SK-N-SH treated with all-trans-retinoic acid at 6 μM for 48 hours (cell line): Measurements from ENCODE around the gene NRXN3.

Experiments
- BACH2 ChIP-seq: fragments of 250-450 bp; sonication (Bioruptor Pico); IDR thresholded peaks from 2 replicates; pipeline ENCODE4 v1.9.0; 2021; ENCODE audit warnings: mild to moderate bottlenecking, borderline replicate concordance
- GLIS3 ChIP-seq: fragments of 250-450 bp; sonication (Bioruptor Pico); IDR thresholded peaks from 2 replicates; pipeline ENCODE4 v1.5.0; 2020; ENCODE audit warnings: mild to moderate bottlenecking, moderate library complexity
- PPARA ChIP-seq: fragments of 250-450 bp; sonication (Bioruptor Pico); IDR thresholded peaks from 2 replicates; pipeline ENCODE4 v1.5.0; 2020; ENCODE audit warnings: mild to moderate bottlenecking, borderline replicate concordance
- RARB ChIP-seq: fragments of 250-450 bp; sonication (Bioruptor Pico); IDR thresholded peaks from 2 replicates; pipeline ENCODE4 v1.8.0; 2021; ENCODE audit warnings: mild to moderate bottlenecking, moderate library complexity
- ZFP3 ChIP-seq: fragments of 250-450 bp; sonication (Bioruptor Pico); IDR thresholded peaks from 2 replicates; pipeline ENCODE4 v1.5.0; 2020; ENCODE audit warnings: mild to moderate bottlenecking, moderate library complexity
- ZFP30 ChIP-seq: fragments of 450-650 bp; formaldehyde crosslinking; IDR thresholded peaks from 2 replicates; pipeline ENCODE4 v1.5.0; 2022; ENCODE audit warnings: mild to moderate bottlenecking, moderate library complexity
- ZNF565 ChIP-seq: fragments of 450-650 bp; formaldehyde crosslinking; conservative IDR thresholded peaks from 2 replicates; pipeline ENCODE4 v1.5.0; 2020; ENCODE audit warnings: low read depth, mild to moderate bottlenecking, moderate library complexity

DNA sequence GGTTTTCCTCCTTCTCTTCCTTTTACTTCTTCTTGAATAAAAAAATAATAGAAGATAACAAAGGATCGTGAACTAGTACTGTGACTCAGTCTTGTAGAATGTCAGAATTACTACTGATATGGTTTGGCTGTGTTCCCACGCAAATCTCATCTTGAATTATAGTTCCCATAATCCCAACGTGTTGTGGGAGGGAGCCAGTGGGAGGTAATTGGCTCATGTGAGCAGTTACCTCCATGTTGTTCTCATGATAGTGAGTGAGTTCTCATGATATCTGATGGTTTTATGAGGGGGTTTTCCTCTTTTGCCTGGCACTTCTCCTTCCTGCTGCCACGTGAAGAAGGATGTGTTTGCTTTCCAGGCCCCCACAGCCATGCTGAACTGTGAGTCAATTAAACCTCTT, 1491.6 kb downstream of the NRXN3 start:
- TF ChIP-seq GLIS3 (CRISPR knock-in tag) = no peak
- TF ChIP-seq ZFP3 = no peak
- TF ChIP-seq RARB (CRISPR knock-in tag) = no peak
- TF ChIP-seq ZNF565 = no peak
- TF ChIP-seq PPARA = no peak
- no peak for TF ChIP-seq BACH2 (CRISPR knock-in tag)
- TF ChIP-seq ZFP30 = no peak
